HEK293 (cell line): ENCODE data around the gene ZCCHC8.
A peak's percentile ranks its signal among the peaks of the same experiment; 100 is the strongest.

ENCODE experiments used
- HOXA7 ChIP-seq: sonication (generic); formaldehyde crosslinking; IDR thresholded peaks from 2 replicates; pipeline ENCODE4 v1.8.1; 2022; ENCODE audit warnings: missing genetic modification reagents, borderline replicate concordance
- OSR2 ChIP-seq: fragments of 450-650 bp; formaldehyde crosslinking; IDR thresholded peaks from 2 replicates; pipeline ENCODE4 v1.5.1; 2016; ENCODE audit warnings: missing biosample characterization, missing genetic modification characterization
- SP7 ChIP-seq: fragments of 450-650 bp; formaldehyde crosslinking; IDR thresholded peaks from 2 replicates; pipeline ENCODE4 v1.5.1; 2016; ENCODE audit warnings: missing biosample characterization, missing genetic modification characterization
- YY2 ChIP-seq: fragments of 450-650 bp; formaldehyde crosslinking; IDR thresholded peaks from 2 replicates; pipeline ENCODE4 v1.5.1; 2016; ENCODE audit warnings: missing biosample characterization, missing genetic modification characterization
- ZFHX2 ChIP-seq: fragments of 450-650 bp; formaldehyde crosslinking; conservative IDR thresholded peaks from 2 replicates; pipeline ENCODE4 v1.5.1; 2016; ENCODE audit warnings: missing biosample characterization, missing genetic modification characterization
- ZNF174 ChIP-seq: fragments of 450-650 bp; formaldehyde crosslinking; IDR thresholded peaks from 2 replicates; pipeline ENCODE4 v1.5.0; 2017; ENCODE audit warnings: missing biosample characterization, mild to moderate bottlenecking, missing genetic modification characterization
- ZNF214 ChIP-seq: fragments of 450-650 bp; formaldehyde crosslinking; IDR thresholded peaks from 2 replicates; pipeline ENCODE4 v1.5.1; 2017; ENCODE audit warnings: missing biosample characterization, mild to moderate bottlenecking, missing genetic modification characterization, borderline replicate concordance
- ZNF24 ChIP-seq: fragments of 450-650 bp; formaldehyde crosslinking; IDR thresholded peaks from 2 replicates; pipeline ENCODE4 v1.5.1; 2016; ENCODE audit warnings: missing biosample characterization, missing genetic modification characterization
- ZNF248 ChIP-seq: fragments of 450-650 bp; formaldehyde crosslinking; IDR thresholded peaks from 2 replicates; pipeline ENCODE4 v1.5.1; 2017; ENCODE audit warnings: missing biosample characterization, missing genetic modification characterization
- ZNF366 ChIP-seq: fragments of 450-650 bp; formaldehyde crosslinking; conservative IDR thresholded peaks from 2 replicates; pipeline ENCODE4 v1.5.1; 2016; ENCODE audit warnings: missing biosample characterization, missing genetic modification characterization
- ZNF394 ChIP-seq: fragments of 450-650 bp; formaldehyde crosslinking; IDR thresholded peaks from 2 replicates; pipeline ENCODE4 v1.5.1; 2016; ENCODE audit warnings: missing biosample characterization, missing genetic modification characterization, mild to moderate bottlenecking, moderate library complexity, borderline replicate concordance
- ZNF426 ChIP-seq: fragments of 450-650 bp; formaldehyde crosslinking; IDR thresholded peaks from 2 replicates; pipeline ENCODE4 v1.5.1; 2017; ENCODE audit warnings: missing biosample characterization, missing genetic modification characterization, mild to moderate bottlenecking, inconsistent platforms, moderate library complexity
- ZNF549 ChIP-seq: fragments of 450-650 bp; IDR thresholded peaks from 2 replicates; pipeline ENCODE4 v1.5.1; 2018; ENCODE audit warnings: missing biosample characterization, missing genetic modification characterization, mild to moderate bottlenecking, inconsistent platforms, moderate library complexity
- ZNF747 ChIP-seq: fragments of 450-650 bp; formaldehyde crosslinking; IDR thresholded peaks from 2 replicates; pipeline ENCODE4 v1.5.1; 2016; ENCODE audit warnings: missing biosample characterization, missing genetic modification characterization
- ZSCAN23 ChIP-seq: fragments of 450-650 bp; formaldehyde crosslinking; IDR thresholded peaks from 2 replicates; pipeline ENCODE4 v1.5.1; 2016; ENCODE audit warnings: missing biosample characterization, missing genetic modification characterization
- ZXDB ChIP-seq: fragments of 450-650 bp; formaldehyde crosslinking; IDR thresholded peaks from 2 replicates; pipeline ENCODE4 v1.5.1; 2016; ENCODE audit warnings: missing biosample characterization, missing genetic modification characterization
- TF ChIP-seq, protein P1 (sequence below): fragments of 450-650 bp; formaldehyde crosslinking; IDR thresholded peaks from 2 replicates; pipeline ENCODE4 v1.5.1; 2017; ENCODE audit warnings: missing biosample characterization, missing genetic modification characterization
- TF ChIP-seq, protein P2 (sequence below): fragments of 450-650 bp; formaldehyde crosslinking; IDR thresholded peaks from 2 replicates; pipeline ENCODE4 v1.5.1; 2016; ENCODE audit warnings: missing biosample characterization, missing genetic modification characterization
- TF ChIP-seq, protein P3 (sequence below): fragments of 450-650 bp; formaldehyde crosslinking; IDR thresholded peaks from 2 replicates; pipeline ENCODE4 v1.5.1; 2016; ENCODE audit warnings: missing biosample characterization, missing genetic modification characterization
- TF ChIP-seq, protein P4 (sequence below): fragments of 450-650 bp; formaldehyde crosslinking; IDR thresholded peaks from 2 replicates; pipeline ENCODE4 v1.5.1; 2016; ENCODE audit warnings: missing biosample characterization, missing genetic modification characterization
- TF ChIP-seq, protein P5 (sequence below): fragments of 450-650 bp; formaldehyde crosslinking; IDR thresholded peaks from 2 replicates; pipeline ENCODE4 v1.5.1; 2016; ENCODE audit warnings: missing biosample characterization, missing genetic modification characterization
- TF ChIP-seq, protein P6 (sequence below): fragments of 450-650 bp; formaldehyde crosslinking; IDR thresholded peaks from 2 replicates; pipeline ENCODE4 v1.5.1; 2016; ENCODE audit warnings: missing biosample characterization, missing genetic modification characterization
- TF ChIP-seq, protein P7 (sequence below): fragments of 450-650 bp; formaldehyde crosslinking; IDR thresholded peaks from 2 replicates; pipeline ENCODE4 v1.5.1; 2017; ENCODE audit warnings: missing biosample characterization, missing genetic modification characterization
- TF ChIP-seq, protein P8 (sequence below): fragments of 450-650 bp; formaldehyde crosslinking; IDR thresholded peaks from 2 replicates; pipeline ENCODE4 v1.5.1; 2016; ENCODE audit warnings: missing biosample characterization, missing genetic modification characterization

The ZCCHC8 gene

DNA sequence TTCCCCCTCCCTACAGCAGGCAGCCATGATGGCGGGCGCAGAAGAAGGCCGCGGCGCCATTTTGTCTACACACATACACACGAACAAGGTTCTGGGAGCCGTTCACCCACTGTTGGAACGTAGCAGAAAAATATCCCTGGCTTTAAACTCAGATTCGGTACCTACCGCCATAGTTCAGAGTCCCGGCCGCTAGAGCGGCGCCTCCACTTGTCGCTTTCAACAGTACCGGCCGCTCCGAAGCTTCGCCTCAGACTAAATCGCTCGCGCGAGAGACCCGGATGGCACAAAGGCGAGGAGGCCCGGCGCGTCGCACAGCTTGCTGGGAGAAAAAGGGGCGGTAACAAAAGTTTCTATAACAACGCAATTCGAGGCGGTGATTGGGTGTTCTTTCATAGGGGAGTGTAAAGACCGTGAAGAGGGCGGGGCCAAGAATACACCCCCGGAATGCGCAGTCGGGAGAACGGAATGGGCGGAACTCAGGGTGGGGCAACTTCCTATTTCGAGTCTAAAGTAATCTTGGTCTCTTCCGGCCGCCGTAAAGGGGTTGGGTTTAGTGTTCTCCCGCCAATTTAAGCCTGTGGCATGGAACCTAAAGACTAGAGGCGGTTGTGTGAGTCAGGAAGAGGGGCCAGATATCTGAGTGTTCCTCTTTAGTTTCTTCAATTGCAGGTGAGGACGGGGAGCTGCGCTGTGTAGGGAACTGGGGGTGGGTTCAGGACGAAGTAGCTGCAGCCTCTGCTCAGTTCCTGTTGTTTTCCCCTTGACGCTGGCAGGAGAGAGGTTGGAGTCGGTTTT is 26.1 kb upstream of the ZCCHC8 start, which contains the start of the genes KNTC1 and RSRC2 (continued):
- TF ChIP-seq, protein P1, sequence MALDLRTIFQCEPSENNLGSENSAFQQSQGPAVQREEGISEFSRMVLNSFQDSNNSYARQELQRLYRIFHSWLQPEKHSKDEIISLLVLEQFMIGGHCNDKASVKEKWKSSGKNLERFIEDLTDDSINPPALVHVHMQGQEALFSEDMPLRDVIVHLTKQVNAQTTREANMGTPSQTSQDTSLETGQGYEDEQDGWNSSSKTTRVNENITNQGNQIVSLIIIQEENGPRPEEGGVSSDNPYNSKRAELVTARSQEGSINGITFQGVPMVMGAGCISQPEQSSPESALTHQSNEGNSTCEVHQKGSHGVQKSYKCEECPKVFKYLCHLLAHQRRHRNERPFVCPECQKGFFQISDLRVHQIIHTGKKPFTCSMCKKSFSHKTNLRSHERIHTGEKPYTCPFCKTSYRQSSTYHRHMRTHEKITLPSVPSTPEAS = 0 out of 2 replicates have a peak, but pooled peaks have one; percentile 18
- TF ChIP-seq, protein P2, sequence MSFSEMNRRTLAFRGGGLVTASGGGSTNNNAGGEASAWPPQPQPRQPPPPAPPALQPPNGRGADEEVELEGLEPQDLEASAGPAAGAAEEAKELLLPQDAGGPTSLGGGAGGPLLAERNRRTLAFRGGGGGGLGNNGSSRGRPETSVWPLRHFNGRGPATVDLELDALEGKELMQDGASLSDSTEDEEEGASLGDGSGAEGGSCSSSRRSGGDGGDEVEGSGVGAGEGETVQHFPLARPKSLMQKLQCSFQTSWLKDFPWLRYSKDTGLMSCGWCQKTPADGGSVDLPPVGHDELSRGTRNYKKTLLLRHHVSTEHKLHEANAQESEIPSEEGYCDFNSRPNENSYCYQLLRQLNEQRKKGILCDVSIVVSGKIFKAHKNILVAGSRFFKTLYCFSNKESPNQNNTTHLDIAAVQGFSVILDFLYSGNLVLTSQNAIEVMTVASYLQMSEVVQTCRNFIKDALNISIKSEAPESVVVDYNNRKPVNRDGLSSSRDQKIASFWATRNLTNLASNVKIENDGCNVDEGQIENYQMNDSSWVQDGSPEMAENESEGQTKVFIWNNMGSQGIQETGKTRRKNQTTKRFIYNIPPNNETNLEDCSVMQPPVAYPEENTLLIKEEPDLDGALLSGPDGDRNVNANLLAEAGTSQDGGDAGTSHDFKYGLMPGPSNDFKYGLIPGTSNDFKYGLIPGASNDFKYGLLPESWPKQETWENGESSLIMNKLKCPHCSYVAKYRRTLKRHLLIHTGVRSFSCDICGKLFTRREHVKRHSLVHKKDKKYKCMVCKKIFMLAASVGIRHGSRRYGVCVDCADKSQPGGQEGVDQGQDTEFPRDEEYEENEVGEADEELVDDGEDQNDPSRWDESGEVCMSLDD (tag by site-specific recombination) = peak; percentile 77
- no peak for TF ChIP-seq ZNF174 (tag by site-specific recombination)
- TF ChIP-seq ZSCAN23 (tag by site-specific recombination) = peak; percentile 40; the same call in 1 of the 2 replicates
- no peak for TF ChIP-seq ZNF549 (tag by site-specific recombination)
- peak; percentile 68 for TF ChIP-seq ZNF24 (tag by site-specific recombination)
- TF ChIP-seq ZNF214 (tag by site-specific recombination) = no peak
- TF ChIP-seq, protein P3, sequence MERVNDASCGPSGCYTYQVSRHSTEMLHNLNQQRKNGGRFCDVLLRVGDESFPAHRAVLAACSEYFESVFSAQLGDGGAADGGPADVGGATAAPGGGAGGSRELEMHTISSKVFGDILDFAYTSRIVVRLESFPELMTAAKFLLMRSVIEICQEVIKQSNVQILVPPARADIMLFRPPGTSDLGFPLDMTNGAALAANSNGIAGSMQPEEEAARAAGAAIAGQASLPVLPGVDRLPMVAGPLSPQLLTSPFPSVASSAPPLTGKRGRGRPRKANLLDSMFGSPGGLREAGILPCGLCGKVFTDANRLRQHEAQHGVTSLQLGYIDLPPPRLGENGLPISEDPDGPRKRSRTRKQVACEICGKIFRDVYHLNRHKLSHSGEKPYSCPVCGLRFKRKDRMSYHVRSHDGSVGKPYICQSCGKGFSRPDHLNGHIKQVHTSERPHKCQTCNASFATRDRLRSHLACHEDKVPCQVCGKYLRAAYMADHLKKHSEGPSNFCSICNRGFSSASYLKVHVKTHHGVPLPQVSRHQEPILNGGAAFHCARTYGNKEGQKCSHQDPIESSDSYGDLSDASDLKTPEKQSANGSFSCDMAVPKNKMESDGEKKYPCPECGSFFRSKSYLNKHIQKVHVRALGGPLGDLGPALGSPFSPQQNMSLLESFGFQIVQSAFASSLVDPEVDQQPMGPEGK = peak; percentile 84
- peak; percentile 65 for TF ChIP-seq ZNF394 (tag by site-specific recombination)
- no peak for TF ChIP-seq HOXA7
- TF ChIP-seq, protein P4, sequence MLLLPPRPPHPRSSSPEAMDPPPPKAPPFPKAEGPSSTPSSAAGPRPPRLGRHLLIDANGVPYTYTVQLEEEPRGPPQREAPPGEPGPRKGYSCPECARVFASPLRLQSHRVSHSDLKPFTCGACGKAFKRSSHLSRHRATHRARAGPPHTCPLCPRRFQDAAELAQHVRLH (tag by site-specific recombination) = peak; percentile 13; the same call in 1 of the 2 replicates
- no peak for TF ChIP-seq ZNF426
- TF ChIP-seq, protein P5, sequence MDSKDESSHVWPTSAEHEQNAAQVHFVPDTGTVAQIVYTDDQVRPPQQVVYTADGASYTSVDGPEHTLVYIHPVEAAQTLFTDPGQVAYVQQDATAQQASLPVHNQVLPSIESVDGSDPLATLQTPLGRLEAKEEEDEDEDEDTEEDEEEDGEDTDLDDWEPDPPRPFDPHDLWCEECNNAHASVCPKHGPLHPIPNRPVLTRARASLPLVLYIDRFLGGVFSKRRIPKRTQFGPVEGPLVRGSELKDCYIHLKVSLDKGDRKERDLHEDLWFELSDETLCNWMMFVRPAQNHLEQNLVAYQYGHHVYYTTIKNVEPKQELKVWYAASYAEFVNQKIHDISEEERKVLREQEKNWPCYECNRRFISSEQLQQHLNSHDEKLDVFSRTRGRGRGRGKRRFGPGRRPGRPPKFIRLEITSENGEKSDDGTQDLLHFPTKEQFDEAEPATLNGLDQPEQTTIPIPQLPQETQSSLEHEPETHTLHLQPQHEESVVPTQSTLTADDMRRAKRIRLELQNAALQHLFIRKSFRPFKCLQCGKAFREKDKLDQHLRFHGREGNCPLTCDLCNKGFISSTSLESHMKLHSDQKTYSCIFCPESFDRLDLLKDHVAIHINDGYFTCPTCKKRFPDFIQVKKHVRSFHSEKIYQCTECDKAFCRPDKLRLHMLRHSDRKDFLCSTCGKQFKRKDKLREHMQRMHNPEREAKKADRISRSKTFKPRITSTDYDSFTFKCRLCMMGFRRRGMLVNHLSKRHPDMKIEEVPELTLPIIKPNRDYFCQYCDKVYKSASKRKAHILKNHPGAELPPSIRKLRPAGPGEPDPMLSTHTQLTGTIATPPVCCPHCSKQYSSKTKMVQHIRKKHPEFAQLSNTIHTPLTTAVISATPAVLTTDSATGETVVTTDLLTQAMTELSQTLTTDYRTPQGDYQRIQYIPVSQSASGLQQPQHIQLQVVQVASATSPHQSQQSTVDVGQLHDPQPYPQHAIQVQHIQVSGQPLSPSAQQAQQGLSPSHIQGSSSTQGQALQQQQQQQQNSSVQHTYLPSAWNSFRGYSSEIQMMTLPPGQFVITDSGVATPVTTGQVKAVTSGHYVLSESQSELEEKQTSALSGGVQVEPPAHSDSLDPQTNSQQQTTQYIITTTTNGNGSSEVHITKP (tag by site-specific recombination) = peak; percentile 77; the same call in 1 of the 2 replicates
- no peak for TF ChIP-seq OSR2 (tag by site-specific recombination)
- TF ChIP-seq, protein P6, sequence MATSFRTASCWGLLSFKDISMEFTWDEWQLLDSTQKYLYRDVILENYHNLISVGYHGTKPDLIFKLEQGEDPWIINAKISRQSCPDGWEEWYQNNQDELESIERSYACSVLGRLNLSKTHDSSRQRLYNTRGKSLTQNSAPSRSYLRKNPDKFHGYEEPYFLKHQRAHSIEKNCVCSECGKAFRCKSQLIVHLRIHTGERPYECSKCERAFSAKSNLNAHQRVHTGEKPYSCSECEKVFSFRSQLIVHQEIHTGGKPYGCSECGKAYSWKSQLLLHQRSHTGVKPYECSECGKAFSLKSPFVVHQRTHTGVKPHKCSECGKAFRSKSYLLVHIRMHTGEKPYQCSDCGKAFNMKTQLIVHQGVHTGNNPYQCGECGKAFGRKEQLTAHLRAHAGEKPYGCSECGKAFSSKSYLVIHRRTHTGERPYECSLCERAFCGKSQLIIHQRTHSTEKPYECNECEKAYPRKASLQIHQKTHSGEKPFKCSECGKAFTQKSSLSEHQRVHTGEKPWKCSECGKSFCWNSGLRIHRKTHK (tag by site-specific recombination) = no peak
- TF ChIP-seq, protein P7, sequence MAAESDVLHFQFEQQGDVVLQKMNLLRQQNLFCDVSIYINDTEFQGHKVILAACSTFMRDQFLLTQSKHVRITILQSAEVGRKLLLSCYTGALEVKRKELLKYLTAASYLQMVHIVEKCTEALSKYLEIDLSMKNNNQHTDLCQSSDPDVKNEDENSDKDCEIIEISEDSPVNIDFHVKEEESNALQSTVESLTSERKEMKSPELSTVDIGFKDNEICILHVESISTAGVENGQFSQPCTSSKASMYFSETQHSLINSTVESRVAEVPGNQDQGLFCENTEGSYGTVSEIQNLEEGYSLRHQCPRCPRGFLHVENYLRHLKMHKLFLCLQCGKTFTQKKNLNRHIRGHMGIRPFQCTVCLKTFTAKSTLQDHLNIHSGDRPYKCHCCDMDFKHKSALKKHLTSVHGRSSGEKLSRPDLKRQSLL = no peak
- 0 out of 2 replicates have a peak, but pooled peaks have one; percentile 48 for TF ChIP-seq ZNF366
- TF ChIP-seq ZXDB (tag by site-specific recombination) = peak; percentile 91
- TF ChIP-seq, protein P8, sequence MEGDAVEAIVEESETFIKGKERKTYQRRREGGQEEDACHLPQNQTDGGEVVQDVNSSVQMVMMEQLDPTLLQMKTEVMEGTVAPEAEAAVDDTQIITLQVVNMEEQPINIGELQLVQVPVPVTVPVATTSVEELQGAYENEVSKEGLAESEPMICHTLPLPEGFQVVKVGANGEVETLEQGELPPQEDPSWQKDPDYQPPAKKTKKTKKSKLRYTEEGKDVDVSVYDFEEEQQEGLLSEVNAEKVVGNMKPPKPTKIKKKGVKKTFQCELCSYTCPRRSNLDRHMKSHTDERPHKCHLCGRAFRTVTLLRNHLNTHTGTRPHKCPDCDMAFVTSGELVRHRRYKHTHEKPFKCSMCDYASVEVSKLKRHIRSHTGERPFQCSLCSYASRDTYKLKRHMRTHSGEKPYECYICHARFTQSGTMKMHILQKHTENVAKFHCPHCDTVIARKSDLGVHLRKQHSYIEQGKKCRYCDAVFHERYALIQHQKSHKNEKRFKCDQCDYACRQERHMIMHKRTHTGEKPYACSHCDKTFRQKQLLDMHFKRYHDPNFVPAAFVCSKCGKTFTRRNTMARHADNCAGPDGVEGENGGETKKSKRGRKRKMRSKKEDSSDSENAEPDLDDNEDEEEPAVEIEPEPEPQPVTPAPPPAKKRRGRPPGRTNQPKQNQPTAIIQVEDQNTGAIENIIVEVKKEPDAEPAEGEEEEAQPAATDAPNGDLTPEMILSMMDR (tag by site-specific recombination) = no peak
- TF ChIP-seq ZNF747 (tag by site-specific recombination) = no peak
- peak; percentile 98 for TF ChIP-seq YY2 (tag by site-specific recombination)
- no peak for TF ChIP-seq ZNF248 (tag by site-specific recombination)
- peak; percentile 56 for TF ChIP-seq ZFHX2 (tag by site-specific recombination)
- TF ChIP-seq SP7 (tag by site-specific recombination) = peak; percentile 77
